CD4-positive, alpha-beta T cell (primary cell): ENCODE measurements around the gene B4GALT6. TPM values are rescaled to one million over a fixed set of nuclear protein-coding genes. Genes with fewer than 3 reads are reported as not detected.

ENCODE experiments used
- ATAC-seq: fragments of 200-7000 bp; cut with Tn5 transposase; one replicate; pipeline ENCODE4 v1.10.0; 2022; ENCODE audit warnings: mild to moderate bottlenecking; ENCODE audit not compliant: poor library complexity
- CTCF ChIA-PET: fragments of 350-600 bp; sonication (Branson Sonifier 250); formaldehyde crosslinking; loops from one replicate; lab custom pipeline; 2021; ENCODE audit warnings: antibody characterized with exemption, inconsistent platforms; lab: Charles Lee
- POLR2A ChIA-PET: fragments of 350-600 bp; sonication (Branson Sonifier 250); formaldehyde crosslinking; loops from one replicate; lab custom pipeline; 2021; ENCODE audit warnings: antibody characterized with exemption, inconsistent platforms; lab: Charles Lee
- DNase-seq, 14 experiments: peaks; one replicate each; pipeline ENCODE4 v3.0.0-alpha.2; 2013 to 2020; ENCODE audit warnings: mixed read lengths in 2 of 14
- H3K27ac ChIP-seq, 2 donors: one replicate each; pipeline versions ENCODE4 v1.5.1 to v1.7.0; 2013; ENCODE audit warnings: low read length in 2 of 2, low read depth in 1 of 2, mild to moderate bottlenecking in 1 of 2
- H3K27me3 ChIP-seq, 2 experiments: 1 replicate in 1 of 2; 2 replicates in 1 of 2; pipeline versions ENCODE4 v1.6.1 to v1.7.0; 2013; ENCODE audit warnings: low read length in 2 of 2, control low read depth in 1 of 2, mild to moderate bottlenecking in 1 of 2, moderate library complexity in 1 of 2; ENCODE audit not compliant: insufficient read depth in 2 of 2, control insufficient read depth in 1 of 2
- H3K36me3 ChIP-seq: one replicate; pipeline ENCODE4 v1.6.1; 2013; ENCODE audit warnings: low read length, control low read depth; ENCODE audit not compliant: insufficient read depth
- H3K4me1 ChIP-seq: one replicate; pipeline ENCODE4 v1.6.1; 2013; ENCODE audit warnings: low read length, control low read depth; ENCODE audit not compliant: insufficient read depth
- H3K4me3 ChIP-seq: one replicate; pipeline ENCODE4 v1.5.1; 2013; ENCODE audit warnings: mild to moderate bottlenecking, low read length, moderate library complexity
- H3K9me3 ChIP-seq, 2 experiments: 1 replicate in 1 of 2; 2 replicates in 1 of 2; pipeline versions ENCODE4 v1.6.1 to v1.7.0; 2013; ENCODE audit warnings: low read length in 2 of 2, mild to moderate bottlenecking in 2 of 2, control low read depth in 1 of 2, moderate library complexity in 1 of 2; ENCODE audit not compliant: control insufficient read depth in 1 of 2, insufficient read depth in 1 of 2
- H3K27ac Mint-ChIP-seq: one replicate; pipeline ENCODE4 v1.8.0; 2020; ENCODE audit warnings: mixed read lengths
- H3K27me3 Mint-ChIP-seq: one replicate; pipeline ENCODE4 v1.8.0; 2021; ENCODE audit warnings: mixed read lengths
- H3K36me3 Mint-ChIP-seq: one replicate; pipeline ENCODE4 v1.8.0; 2021; ENCODE audit warnings: low read depth, mixed read lengths
- H3K4me1 Mint-ChIP-seq: one replicate; pipeline ENCODE4 v1.8.0; 2021; ENCODE audit warnings: low read depth, mixed read lengths
- H3K4me3 Mint-ChIP-seq: one replicate; pipeline ENCODE4 v1.8.0; 2020; ENCODE audit warnings: mild to moderate bottlenecking, mixed read lengths
- H3K9me3 Mint-ChIP-seq: one replicate; pipeline ENCODE4 v1.8.0; 2020; ENCODE audit warnings: mixed read lengths
- CTCF ChIP-seq: fragments of 200-600 bp; IDR thresholded peaks from one replicate; pipeline ENCODE4 v1.8.0; 2022; ENCODE audit warnings: antibody characterized with exemption, mild to moderate bottlenecking
- intact Hi-C, 2 experiments: fragments of 100-400 bp; cut with DNase I in 1 of 2; cut with micrococcal nuclease in 1 of 2; formaldehyde crosslinking; loops; one replicate each; pipeline versions ENCODE4 v1.15.1 to v1.9.0; 2023 to 2025; cut with DNase I, micrococcal nuclease
- total RNA-seq, 174 experiments: library from RNA in 2 of 174; stranded (reverse) in 2 of 174; gene quantifications; one replicate each; pipeline ENCODE4 v1.2.3 and lab custom pipeline; 2021 to 2026

B4GALT6 gene
- total RNA-seq, 2 experiments from 2014 or later: 0.75 TPM; not detected in 1

GRCh38 chr18:31646332-31647126, 37.9 kb downstream of the B4GALT6 start:
- no peak overlapping the region for H3K27ac ChIP-seq
- Mint-ChIP-seq H3K27me3 (peaks cover 26% of the 10 kb centered on the region), H3K9me3 (no peaks in the 10 kb centered on the region), H3K27ac (no peak overlapping the region), H3K4me1 (peaks cover 10% of the 10 kb centered on the region), H3K4me3 (no peak overlapping the region), H3K36me3 (no peaks in the 10 kb centered on the region)
- no peaks in the 10 kb centered on the region for H3K9me3 ChIP-seq
- TF ChIP-seq CTCF: no peak
- no peaks in the 10 kb centered on the region for H3K36me3 ChIP-seq
- no peaks in the 10 kb centered on the region for H3K27me3 ChIP-seq
- CTCF ChIA-PET: no interaction called here
- no peaks in the 10 kb centered on the region for H3K4me1 ChIP-seq
- POLR2A ChIA-PET: no interaction called here
- DNase-seq: no peak
- no peak for ATAC-seq
- intact Hi-C loops: no loop called here
- no peak overlapping the region for H3K4me3 ChIP-seq

GRCh38 chr18:31645411-31645810, 39.0 kb downstream of the B4GALT6 start:
- ChIA-PET CTCF (no interaction called here), POLR2A (no interaction called here)
- Histone ChIP-seq H3K4me3 (no peak overlapping the region), H3K4me1 (no peaks in the 10 kb centered on the region), H3K9me3 (no peaks in the 10 kb centered on the region), H3K36me3 (no peaks in the 10 kb centered on the region), H3K27ac (no peak overlapping the region), H3K27me3 (no peaks in the 10 kb centered on the region)
- DNase-seq (no peak), ATAC-seq (no peak)
- Mint-ChIP-seq H3K36me3 (no peaks in the 10 kb centered on the region), H3K27me3 (peaks cover 19% of the 10 kb centered on the region), H3K9me3 (no peaks in the 10 kb centered on the region), H3K27ac (no peak overlapping the region), H3K4me3 (no peak overlapping the region), H3K4me1 (peaks cover 10% of the 10 kb centered on the region)
- no peak for TF ChIP-seq CTCF
- intact Hi-C loops: no loop called here

- TF ChIP-seq CTCF: no peak
- Histone ChIP-seq H3K9me3 (no peaks in the 10 kb centered on the region), H3K27ac (no peak overlapping the region), H3K4me3 (no peak overlapping the region), H3K27me3 (no peaks in the 10 kb centered on the region), H3K36me3 (no peaks in the 10 kb centered on the region), H3K4me1 (no peaks in the 10 kb centered on the region)
- H3K36me3 Mint-ChIP-seq: no peaks in the 10 kb centered on the region
- H3K4me1 Mint-ChIP-seq: peaks cover 10% of the 10 kb centered on the region
- H3K27ac Mint-ChIP-seq: no peak overlapping the region
- CTCF ChIA-PET: no interaction called here
- intact Hi-C loops: no loop called here
- ATAC-seq (no peak), DNase-seq (no peak)
- H3K4me3 Mint-ChIP-seq: no peak overlapping the region
- no peaks in the 10 kb centered on the region for H3K9me3 Mint-ChIP-seq
- POLR2A ChIA-PET: no interaction called here
- H3K27me3 Mint-ChIP-seq: peaks cover 8% of the 10 kb centered on the region
Measured at GRCh38 chr18:31643003-31643402, 41.4 kb downstream of the B4GALT6 start.
